Stimulated activated CD4-positive, alpha-beta T cell treated with anti-CD3 and anti-CD28 coated beads, Interleukin-1b, Interleukin-23, amount 100 ng/mL, for 48 hours (primary cell): ENCODE results near the gene MOCS1.

ENCODE experiments used
- DNase-seq: peaks from one replicate; pipeline ENCODE4 v3.0.0-alpha.2; 2020

Gene MOCS1

DNA sequence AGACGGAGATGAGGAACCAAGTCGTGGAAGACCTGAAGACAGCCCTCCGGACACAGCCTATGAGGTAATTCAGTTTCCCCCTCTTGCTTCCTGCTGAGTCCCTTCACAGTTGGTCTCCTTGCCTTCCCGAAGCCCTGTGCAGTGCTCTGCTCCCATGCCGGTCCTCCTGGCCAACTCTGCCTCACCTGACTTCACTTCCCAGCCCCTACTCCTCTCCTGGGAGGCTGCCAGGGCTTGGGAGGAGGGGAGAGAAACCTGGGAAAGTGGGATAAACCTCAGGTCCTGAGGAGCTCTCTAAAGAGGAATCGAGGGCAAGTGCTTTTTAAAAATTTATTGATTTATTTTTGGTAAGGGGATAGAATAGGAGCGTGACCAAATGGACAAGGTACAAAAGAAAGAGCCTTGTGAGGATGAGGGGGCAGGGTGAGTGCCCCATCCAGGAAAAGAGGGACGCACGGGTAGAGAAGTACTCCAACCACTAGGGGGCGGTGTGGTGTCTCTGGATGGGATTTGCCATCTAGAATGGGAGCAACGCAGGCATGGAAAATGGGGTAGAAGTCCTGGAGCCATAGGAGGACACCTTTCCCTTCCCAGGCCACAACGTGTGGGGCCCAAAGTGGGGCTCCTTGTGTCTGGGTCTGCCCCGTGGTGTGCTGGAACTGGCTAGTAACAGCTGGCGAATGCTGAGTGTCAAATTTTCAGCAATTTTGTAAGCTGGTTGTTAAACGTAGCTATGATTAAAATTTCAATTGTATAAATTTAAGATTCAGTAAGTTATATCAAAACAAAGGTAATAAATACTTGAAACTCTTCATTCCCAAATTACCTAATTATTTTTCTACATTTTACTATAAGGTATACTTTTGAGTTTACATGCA, 69.0 kb downstream of the MOCS1 start:
- peak; percentile 41 for DNase-seq

DNA sequence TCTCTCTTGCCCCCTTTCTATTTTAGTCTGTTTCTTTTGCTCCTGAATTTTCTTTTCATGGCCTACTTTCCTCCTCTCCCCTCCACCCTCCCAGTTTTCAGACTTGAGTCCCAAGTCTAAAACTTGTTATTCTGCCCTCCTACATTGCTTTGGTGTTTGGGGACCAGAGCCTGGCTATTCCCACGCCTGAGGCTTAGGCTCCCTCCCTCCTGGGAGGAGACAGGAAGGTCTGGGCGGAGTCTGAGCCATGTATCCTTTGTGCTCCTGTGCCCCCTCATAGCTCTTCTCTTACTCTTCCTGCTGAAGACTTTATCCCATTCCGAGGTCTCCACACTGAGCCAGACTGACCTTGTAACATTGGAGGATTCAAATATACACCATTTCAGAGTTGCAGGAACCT, 72.6 kb downstream of the MOCS1 start:
- DNase-seq = no peak

- no peak for DNase-seq
Observed at GRCh38 chr6:39859025-39859424, 75.2 kb downstream of the MOCS1 start.

GRCh38 chr6:39855356-39855995, 78.8 kb downstream of the MOCS1 start:
- DNase-seq = no peak
